Activated CD8-positive, alpha-beta memory T cell treated with anti-CD3 and anti-CD28 coated beads, Interleukin-2, amount 50 U/mL, for 4 hours (primary cell): ENCODE data around the gene SLC34A1.
"Not testable (repeated sequence)": the region's sequence is repeated elsewhere in the genome, so short reads cannot be mapped to it uniquely, and the experiment has no call there.

Source experiments
- DNase-seq: peaks from one replicate; pipeline ENCODE4 v3.0.0-alpha.2; 2020

Gene SLC34A1, protein sequence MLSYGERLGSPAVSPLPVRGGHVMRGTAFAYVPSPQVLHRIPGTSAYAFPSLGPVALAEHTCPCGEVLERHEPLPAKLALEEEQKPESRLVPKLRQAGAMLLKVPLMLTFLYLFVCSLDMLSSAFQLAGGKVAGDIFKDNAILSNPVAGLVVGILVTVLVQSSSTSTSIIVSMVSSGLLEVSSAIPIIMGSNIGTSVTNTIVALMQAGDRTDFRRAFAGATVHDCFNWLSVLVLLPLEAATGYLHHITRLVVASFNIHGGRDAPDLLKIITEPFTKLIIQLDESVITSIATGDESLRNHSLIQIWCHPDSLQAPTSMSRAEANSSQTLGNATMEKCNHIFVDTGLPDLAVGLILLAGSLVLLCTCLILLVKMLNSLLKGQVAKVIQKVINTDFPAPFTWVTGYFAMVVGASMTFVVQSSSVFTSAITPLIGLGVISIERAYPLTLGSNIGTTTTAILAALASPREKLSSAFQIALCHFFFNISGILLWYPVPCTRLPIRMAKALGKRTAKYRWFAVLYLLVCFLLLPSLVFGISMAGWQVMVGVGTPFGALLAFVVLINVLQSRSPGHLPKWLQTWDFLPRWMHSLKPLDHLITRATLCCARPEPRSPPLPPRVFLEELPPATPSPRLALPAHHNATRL

GRCh38 chr5:177384134-177384533, at the start of gene SLC34A1:
SLC34A1 (plus strand) TSS chr5:177384434; CDS start chr5:177385742, 1,308 bp downstream.
- DNase-seq = no peak

DNA sequence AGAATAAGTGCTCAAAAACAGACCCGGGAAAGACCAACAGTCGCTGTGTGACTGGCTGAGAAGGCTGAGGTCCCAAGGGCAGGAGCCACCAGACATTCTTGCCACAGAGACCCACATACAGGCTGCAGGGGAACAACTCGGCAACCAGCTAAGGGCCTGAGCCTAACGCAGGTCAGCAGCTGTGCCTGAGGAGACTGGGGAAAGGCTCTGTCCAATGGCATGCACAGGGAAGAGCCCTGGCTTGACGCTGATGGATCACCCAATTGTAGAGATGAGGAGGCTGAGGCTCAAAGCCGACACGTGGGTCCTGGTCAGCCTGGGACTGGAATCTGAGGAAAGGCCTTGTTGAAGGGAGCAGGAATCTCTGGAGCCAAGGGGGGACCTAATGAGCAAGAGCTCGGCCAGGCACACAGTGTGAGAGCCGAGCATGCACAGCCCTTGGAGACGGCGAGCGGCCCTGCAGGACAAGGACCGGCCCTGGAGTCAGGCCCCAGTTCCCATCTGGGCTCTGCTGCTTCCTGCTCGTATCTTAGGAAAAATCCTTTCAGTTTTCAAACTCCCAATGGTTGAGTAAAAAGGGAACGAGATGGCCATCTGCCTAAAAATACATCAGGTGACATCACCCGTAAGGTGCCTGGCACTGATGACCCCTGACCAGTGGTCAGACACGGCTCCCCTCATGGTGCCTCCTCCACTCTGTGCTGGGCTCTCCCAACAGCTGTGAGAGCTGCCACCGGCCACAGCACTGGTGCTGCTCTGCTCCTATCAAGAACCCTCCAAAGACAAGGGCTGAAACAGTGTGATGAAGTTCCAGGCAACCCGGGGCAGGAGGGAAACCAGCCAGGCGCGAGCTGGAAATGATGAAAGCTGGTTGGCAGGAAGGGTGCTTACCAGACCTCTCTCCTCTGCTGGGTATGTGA, 49.2 kb upstream of the SLC34A1 start:
- no peak for DNase-seq

DNA sequence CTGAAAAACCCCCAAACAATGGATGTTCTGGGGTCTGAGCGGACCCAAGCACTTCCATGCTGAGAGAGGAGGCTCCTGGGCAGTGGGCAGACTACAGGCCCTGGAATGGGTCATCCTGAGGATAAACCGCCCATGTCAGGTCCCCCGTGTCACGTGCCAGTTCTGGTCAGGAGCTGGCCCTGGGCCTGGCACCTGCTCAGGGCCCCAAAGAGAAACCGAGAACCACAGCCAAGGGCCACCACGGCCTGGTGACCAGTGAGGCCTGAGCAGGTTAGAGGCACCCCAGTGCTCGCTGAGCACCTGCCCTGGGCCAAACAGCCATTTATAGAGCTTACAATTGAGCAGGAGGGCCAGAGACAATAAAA, 48.6 kb upstream of the SLC34A1 start:
- no peak for DNase-seq

DNA sequence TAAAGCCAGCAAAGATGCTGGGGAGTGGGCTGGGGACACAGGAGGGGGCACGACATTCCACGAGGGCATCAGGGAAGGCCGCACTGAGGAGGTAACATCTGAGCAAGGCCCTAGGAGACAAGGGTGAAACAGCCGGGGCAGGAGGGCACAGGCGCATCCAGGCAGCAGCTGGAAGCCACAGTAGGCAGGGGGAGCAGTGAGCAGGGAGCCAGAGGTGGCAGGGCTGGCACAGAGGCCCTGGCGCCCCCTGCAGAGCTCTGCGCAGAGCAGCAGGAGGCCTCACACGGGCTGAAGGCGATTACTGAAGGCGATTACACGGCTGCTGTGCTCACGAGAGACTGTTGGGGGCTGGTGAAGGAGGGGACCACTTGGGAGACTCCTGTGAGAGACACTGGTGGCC, 48.1 kb upstream of the SLC34A1 start:
- no peak for DNase-seq

- DNase-seq = no peak
Observed at GRCh38 chr5:177336603-177337494, 47.4 kb upstream of the SLC34A1 start.

GRCh38 chr5:177338251-177339106, 45.8 kb upstream of the SLC34A1 start:
- no peak for DNase-seq

DNA sequence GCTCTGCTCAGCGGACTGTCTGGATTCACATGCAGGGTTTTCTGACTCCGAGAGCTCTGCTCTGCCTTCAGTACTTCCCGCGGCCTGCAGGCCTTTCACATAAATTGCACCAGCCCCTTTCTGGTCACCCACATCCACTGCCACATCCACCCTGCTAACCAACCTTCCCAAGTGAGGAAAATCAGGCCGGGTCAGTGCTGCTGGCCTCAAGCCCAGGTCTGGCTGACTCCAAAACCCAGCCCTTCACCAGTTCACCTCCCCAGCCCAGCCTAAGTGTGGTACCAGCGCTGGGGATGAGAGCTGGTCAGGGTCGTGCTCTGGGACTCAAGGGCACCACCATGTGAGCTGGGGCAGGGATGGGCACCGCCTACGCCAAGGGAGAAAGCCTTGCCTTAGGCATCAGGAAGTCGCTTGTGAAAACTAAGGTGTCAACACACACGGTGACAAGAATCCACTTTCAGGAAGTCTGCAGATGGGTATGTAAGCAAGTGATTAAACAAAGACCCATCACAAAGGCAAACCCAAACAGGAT, 45.1 kb upstream of the SLC34A1 start:
- DNase-seq = no peak

GRCh38 chr5:177343000-177343399, 41.2 kb upstream of the SLC34A1 start:
- DNase-seq = not testable (repeated sequence)

DNA sequence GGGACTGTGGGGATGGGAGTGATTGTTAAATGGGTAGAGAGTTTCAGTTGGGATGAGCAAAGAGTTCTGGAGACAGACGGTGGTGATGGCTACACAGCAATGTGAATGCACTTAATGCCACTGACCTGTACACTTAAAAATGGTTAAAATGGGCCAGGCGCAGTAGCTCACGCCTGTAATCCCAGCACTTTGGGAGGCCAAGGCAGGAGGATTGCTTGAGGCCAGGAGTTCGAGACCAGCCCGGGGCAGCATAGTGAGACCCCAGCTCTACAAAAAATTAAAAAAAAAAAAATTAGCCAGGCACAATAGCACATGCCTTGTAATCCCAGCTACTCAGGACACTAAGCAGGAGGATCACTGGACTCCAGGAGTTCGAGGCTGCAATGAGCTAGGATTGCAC, 40.5 kb upstream of the SLC34A1 start:
- no peak for DNase-seq

DNA sequence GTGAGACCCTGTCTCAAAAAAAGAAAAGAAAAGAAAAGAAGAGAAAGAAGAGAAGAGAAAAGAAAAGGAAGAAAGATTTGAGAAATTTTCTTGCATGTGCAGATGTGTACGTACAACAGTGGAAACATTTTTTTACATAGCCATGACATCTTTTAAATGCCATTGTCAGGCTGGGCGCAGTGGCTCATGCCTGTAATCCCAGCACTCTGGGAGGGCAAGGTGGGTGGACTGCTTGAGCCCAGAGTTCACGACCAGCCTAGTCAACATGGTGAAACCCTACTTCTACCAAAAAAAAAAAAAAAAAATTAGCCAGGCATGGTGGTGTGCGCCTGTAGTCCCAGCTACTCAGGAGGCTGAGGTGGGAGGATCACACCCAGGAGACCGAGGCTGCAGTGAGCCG, 39.3 kb upstream of the SLC34A1 start:
- DNase-seq = no peak

DNA sequence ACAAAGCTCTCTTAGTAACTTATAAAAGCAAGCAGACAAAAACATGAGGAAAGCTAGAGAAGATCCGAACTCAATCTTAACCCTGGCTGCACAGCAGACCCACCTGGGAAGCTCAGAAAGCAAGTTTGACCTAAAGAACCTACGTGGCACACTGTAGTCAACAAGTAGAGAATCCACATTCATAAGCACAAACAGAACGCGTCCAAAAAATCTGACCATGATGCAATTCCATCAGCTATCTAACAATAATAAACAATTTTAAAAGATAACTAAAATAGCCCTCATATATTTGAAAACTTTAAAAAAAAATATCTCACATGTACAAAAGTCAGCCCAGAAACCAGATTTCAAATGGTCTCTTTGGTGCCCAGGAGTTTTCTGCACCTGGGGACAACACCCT, 37.4 kb upstream of the SLC34A1 start:
- DNase-seq = no peak

- DNase-seq = no peak
Observed at GRCh38 chr5:177347699-177348098, 36.5 kb upstream of the SLC34A1 start.

GRCh38 chr5:177349362-177349647, 34.9 kb upstream of the SLC34A1 start:
- DNase-seq = no peak

DNA sequence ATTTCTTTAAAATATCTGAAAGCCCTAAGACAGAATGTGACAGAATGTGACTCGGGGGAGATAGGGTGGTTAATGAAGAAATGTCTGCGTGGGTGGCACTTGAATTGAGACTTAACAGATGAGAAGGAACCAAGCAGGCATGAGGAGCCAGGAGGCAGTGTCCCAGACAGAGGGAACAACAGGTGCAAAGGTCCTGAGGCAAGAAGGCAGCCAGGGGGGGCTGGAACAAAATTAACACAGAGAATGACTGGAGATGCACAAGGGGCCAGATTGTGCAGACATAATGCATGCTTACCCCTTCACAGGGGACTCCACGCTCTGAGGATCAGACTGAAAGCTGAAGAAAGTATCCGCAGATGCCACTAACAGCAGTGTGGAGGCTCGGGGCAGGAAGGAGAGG, 34.5 kb upstream of the SLC34A1 start:
- DNase-seq = no peak

GRCh38 chr5:177350776-177351391, 33.4 kb upstream of the SLC34A1 start:
- no peak for DNase-seq

GRCh38 chr5:177351392-177352329, 32.6 kb upstream of the SLC34A1 start, which contains the start of gene LMAN2:
LMAN2 (minus strand) TSS chr5:177351668; CDS start chr5:177351647, 21 bp downstream.
- peak; percentile 84 for DNase-seq

- no peak for DNase-seq
Observed at GRCh38 chr5:177353093-177353492, 31.1 kb upstream of the SLC34A1 start.

GRCh38 chr5:177354256-177354655, 30.0 kb upstream of the SLC34A1 start:
- no peak for DNase-seq

DNA sequence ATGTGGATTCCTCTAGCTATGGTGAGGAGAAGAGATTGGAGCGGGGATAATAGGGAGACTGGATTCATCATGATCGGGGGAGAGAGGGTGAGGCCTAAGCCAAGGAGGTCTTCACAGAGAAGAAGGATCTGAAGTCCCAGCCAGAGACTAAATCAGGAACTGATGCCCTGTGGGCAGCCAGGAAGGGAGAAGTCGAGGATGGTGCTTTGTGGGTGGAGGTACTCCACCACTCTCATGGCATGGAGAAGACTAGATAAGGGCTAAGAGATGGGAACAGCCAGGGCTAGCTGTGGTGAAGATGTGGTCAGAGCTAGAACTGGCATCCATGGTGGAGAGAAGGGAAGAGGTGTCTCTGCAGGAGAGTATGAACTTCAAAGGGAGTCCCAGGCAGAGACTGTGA, 29.5 kb upstream of the SLC34A1 start:
- DNase-seq = no peak
